GM21526 (cell line): Measurements from ENCODE around the gene CARMIL3.
"Not testable (repeated sequence)": the region's sequence is repeated elsewhere in the genome, so short reads cannot be mapped to it uniquely, and the experiment has no call there.

Source experiments
- ATAC-seq: cut with Tn5 transposase; IDR thresholded peaks from one replicate; pipeline ENCODE4 v1.9.1; 2021; ENCODE audit warnings: moderate library complexity; ENCODE audit not compliant: unreplicated experiment, low FRiP score

CARMIL3 gene

DNA sequence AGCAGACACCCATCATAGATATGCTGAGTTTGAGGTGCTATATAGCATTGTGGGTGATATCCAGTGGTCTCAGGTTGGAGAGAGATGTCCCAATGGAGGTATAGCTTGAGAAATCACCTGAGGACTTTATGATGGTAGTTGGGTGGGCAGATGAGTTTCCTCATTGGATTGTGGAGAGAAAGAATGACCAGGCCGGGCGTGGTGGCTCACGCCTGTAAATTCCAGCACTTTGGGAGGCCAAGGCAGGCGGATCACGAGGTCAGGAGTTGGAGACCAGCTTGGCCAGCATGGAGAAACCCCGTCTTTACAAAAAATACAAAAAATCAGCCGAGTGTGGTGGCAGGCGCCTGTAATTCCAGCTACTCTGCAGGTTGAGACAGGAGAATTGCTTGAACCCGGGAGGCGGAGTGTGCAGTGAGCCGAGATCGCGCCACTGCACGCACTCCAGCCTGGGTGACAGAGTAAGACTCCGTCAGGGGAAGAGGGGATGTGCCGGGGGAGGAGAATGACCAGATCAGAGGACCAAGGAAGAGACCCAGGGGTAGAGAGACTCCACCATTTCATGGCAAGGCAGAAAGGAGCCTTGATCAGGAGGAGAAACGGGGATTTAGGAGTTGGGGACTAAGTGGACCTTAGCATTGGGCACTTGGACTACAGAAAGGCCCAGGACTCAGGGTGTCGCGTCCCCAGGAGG lies 41.5 kb downstream of the CARMIL3 start:
- no peak for ATAC-seq

DNA sequence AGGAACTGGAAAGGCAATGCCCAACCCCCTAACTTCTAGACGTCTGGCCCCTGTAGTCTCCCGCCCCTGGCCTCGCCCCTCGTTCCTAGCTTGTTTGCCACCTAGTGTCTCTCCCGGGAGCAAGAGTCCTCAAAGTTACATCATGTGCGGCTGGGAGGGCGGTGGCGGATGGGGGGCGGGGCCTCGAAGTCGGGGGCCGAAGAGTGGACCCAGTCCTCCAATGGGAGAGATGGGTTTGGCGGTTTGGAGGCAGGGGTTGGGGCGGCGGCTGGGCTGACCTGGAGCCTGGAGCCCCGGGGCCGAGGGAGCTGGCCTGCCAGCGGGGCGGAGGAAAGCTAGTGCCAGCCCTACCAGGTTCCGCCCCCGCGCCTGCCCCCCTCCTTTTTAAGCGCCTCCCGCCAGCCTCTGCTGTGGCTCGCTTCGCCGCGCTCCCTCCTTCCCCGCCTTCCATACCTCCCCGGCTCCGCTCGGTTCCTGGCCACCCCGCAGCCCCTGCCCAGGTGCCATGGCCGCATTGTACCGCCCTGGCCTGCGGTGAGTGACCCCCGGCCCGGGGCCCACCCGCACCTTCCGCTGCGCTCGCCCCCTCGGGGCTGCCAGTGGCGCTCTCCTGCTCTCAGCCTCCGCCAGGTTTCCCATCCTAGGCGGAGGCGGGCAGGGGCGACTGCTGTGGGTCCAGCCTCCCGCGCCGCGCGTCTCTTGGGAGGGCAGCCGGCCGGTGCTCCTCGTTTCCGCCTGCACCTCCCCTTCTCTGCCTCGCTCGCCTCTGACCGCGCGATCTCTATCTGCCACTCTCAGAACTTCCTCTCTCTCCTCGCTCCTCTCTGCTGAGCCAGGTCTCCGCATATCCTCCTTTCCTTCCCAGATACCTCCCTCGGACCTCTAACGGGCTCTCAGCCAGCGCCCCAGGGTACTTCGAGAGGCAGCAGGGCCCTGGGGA lies 42.4 kb downstream of the CARMIL3 start, which contains the start of gene PCK2:
Gene PCK2 (plus strand): TSS at position 411 of the 940 bp plus-strand sequence. CDS start 95 bp downstream, at position 506.
- peak; percentile 44 for ATAC-seq

DNA sequence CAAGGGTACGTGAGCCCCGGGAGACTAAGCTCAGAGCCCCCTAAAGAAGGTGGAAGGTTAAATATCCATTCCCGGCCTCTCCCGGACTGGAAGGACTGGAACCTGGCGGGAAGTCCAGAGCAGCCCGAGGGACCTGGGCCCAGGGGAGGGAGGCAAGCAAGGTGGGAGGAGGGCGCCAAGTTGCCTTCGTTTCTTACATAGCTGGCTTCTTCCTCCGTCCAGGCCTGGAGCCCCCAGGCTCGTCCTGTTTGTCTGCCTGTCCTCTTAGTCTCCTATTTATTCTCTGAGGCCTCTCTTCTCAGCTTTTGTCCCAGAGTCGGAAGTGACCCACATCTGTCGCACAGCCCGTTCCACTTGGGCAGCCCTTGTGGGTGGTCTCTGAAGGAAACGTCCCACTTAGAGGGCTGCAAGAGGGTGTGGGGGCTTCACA lies 43.0 kb downstream of the CARMIL3 start:
- ATAC-seq = no peak

DNA sequence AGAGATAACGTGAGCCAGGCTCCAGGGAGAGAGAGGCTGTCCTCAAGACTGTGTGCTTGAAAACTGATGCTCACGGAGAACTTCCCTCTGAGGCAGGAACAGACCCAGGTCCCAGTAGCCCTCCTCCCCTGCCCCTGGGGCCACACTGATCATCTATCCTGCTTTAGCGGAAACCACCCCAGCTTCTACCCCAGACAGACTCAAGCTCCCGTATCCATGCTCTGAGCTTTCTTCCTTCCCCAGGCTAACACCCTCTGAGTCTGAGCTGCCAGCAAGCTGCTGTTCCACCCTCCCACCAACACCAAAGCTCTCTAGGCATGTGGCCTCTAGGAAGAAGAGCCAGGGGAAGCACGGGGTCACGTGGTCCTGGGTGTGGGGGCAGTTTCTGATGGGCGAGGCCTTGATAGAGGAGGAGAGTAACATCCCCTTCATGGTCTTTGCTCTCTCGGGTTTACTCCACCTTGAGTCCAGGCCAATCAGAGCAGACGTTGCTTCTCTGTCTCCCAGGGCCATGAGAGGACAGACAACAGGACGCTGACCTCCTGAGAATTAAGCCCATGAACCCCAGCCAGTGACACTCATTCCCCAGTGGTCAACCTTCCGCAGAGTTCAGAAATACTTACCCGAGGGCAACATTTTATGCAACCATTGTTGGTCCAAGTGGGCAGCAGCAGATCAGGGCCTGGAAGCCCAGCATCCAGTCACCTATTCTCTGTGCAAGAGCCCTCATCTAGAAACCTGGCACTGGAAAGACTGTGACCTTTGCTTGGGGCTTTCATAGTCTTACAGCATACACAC lies 43.7 kb downstream of the CARMIL3 start:
- ATAC-seq = peak; percentile 45

DNA sequence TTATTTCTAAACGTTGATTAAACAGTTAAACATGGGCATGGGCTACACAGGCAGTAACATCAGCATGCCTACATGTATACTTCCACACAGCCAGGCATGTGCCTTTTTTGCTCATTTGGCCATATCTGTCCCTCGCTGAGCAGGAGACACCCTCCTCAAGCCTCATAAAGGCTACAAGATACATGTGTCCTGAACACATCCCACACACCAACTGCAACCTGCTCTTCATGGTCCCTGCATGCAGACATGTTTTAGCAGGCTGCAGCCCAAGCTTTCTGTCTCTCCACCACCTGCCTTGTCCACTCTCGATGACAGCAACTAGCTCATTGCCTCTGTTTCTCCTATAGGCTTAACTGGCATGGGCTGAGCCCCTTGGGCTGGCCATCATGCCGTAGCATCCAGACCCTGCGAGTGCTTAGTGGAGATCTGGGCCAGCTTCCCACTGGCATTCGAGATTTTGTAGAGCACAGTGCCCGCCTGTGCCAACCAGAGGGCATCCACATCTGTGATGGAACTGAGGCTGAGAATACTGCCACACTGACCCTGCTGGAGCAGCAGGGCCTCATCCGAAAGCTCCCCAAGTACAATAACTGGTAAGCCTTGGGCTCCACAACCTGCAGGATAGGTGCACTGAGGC lies 44.9 kb downstream of the CARMIL3 start:
- ATAC-seq = no peak

DNA sequence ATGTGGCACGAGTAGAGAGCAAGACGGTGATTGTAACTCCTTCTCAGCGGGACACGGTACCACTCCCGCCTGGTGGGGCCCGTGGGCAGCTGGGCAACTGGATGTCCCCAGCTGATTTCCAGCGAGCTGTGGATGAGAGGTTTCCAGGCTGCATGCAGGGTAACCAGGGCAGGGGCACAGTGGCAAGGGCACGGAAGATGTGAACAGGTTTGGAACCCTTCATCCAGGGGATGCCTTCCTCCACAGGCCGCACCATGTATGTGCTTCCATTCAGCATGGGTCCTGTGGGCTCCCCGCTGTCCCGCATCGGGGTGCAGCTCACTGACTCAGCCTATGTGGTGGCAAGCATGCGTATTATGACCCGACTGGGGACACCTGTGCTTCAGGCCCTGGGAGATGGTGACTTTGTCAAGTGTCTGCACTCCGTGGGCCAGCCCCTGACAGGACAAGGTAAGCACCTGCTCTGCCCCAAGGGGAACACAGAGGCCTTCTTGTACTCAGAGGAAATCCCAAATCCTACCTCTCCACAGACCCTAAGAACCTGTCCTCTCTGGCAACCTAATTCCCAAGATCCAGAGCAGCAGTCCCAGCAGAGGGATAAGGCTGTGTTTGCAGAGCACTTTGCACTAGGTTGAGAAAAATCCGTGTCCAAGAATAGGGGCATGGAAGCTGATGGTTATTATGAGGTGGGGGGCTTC lies 46.6 kb downstream of the CARMIL3 start:
- no peak for ATAC-seq

DNA sequence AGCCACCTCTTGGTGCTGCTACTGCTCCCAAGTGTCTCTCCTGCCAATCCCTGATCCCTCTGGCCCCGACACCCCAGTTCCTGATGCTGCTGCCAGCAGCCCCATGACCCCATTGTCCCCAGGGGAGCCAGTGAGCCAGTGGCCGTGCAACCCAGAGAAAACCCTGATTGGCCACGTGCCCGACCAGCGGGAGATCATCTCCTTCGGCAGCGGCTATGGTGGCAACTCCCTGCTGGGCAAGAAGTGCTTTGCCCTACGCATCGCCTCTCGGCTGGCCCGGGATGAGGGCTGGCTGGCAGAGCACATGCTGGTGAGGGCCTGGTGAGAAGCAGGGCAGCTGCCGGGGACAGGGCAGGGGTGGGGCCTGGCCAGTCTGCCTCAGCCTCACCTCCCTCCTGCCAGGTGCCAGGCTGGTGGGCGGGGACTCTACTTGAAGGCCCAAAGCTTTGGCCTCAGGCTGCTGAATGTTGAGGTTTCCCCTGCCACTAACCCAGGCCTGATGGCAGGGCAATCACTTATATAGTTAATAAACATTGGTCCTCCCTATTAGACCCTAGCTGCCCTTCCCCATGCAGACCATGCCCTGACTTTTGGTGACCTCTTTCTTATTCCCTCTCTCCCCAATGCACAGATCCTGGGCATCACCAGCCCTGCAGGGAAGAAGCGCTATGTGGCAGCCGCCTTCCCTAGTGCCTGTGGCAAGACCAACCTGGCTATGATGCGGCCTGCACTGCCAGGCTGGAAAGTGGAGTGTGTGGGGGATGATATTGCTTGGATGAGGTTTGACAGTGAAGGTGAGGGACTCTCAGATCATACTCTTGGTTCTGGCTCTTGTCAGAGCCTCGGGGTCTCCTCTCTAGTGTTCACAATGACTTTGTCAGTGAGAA lies 47.4 kb downstream of the CARMIL3 start:
- ATAC-seq = no peak

DNA sequence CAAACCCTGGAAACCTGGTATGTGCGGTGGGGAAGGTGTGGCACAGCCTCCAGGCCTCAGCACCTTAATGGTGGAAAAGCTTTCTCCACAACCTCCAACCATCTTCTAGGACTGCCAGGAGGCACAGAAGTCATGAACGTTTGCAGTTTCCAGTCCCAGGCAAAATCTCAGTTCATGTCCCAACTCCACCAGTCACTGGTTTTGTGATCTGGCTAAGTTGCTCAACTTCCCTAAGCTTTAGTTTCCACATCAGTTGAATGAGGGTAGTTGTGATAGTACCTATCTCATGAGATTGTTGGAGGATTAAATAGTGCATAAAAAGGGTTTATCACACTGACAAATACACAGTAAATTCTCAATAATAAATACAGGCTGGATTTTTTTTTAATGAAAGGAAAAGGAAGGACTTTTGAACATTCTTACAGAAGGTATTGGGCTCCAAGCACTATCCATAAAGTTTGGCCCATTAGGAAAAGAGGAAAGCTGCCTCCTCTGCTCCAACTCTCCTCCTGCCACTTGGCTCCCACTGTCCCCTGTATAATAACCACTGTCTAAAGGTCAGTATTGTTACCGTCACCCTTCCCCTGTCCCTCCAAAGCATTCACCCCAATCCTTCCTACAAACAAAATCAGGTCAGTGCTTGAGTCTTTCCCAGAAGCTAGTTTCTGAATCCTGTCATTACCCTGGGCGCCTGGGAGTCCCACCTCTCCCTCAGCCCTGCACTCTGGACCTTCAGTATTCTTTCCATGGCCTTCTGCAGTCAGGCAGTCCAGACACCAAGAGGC lies 48.6 kb downstream of the CARMIL3 start:
- no peak for ATAC-seq

DNA sequence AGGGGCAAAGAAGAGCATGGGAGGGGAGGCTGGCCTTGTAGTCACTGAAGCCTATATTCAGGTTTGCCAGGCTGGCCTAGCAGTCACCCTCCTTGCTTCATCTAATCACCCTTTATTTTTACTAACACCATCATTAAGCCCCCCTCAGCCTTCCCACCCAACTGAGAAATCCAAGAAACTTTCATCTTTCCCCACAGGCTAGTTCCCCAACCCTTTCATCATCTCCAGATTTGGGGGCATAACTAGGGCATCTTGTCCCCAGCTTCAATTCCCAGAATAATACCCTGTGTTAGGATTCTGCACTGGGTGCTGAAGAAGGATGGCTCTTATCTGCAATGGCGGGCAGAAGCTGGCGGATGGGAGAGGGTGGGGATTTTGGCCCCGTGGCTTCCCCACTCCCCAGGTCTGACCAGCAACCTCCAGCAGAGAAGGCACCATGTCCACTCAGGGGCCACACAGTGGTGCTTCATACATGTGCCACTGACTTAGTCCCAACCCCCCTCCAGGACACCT lies 49.2 kb downstream of the CARMIL3 start:
- no peak for ATAC-seq

DNA sequence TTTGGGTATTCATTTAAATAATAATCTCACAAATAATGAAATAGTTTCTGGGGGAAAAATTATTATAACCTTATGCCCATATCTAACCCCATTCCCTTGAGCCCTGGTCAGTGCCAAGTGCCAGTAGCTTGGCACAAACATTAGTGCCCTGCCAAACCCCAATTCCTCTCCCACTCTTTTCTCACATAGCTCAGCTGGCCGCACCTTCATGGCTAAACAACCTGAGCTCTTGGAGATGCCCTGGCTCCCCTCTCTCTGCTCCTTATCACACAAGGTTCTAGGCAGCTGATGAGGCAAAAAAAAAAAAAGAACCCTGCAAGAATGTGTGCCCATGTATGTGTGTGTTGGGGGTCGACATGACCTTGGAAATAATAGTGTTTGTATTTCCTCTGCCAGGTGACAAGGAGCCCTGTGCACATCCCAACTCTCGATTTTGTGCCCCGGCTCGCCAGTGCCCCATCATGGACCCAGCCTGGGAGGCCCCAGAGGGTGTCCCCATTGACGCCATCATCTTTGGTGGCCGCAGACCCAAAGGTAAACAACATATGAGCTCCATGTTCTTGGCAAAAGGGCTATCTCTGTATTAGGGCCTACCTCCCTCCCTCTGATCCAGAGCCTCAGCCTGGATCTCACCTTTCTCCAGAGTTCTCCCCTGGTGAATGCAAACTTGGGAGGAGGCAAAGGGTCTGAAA lies 50.7 kb downstream of the CARMIL3 start:
- no peak for ATAC-seq

DNA sequence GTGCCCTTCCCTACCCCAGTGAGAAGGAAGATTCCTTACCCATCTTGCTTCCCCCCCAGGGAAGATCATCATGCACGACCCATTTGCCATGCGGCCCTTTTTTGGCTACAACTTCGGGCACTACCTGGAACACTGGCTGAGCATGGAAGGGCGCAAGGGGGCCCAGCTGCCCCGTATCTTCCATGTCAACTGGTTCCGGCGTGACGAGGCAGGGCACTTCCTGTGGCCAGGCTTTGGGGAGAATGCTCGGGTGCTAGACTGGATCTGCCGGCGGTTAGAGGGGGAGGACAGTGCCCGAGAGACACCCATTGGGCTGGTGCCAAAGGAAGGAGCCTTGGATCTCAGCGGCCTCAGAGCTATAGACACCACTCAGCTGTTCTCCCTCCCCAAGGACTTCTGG lies 51.6 kb downstream of the CARMIL3 start:
- no peak for ATAC-seq

DNA sequence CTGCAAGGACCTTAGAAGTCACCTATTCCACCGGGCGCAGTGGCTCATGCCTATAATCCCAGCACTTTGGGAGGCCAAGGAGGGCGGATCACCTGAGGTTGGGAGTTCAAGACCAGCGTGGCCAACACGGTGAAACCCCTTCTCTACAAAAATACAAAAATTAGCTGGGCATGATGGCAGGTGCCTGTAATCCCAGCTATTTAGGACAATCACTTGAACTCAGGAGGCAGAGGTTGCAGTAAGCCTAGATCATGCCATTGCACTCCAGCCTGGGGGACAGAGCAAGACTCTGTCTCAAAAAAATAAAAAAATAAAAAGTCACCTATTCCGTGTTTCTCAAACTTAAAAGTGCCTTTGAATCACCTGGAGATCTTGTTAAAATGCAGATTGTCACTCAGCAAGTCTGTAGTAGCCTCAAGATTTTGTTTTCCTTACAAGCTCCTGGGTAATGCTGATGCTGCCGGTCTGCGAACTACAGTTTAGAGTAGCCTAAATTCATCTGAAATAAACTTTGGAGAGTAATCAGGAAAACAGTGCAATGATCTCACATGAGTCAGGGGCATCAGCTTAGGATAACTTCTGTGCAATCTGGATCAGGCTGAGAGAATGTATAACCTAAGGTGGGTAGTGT lies 53.9 kb downstream of the CARMIL3 start:
- ATAC-seq = not testable (repeated sequence)

DNA sequence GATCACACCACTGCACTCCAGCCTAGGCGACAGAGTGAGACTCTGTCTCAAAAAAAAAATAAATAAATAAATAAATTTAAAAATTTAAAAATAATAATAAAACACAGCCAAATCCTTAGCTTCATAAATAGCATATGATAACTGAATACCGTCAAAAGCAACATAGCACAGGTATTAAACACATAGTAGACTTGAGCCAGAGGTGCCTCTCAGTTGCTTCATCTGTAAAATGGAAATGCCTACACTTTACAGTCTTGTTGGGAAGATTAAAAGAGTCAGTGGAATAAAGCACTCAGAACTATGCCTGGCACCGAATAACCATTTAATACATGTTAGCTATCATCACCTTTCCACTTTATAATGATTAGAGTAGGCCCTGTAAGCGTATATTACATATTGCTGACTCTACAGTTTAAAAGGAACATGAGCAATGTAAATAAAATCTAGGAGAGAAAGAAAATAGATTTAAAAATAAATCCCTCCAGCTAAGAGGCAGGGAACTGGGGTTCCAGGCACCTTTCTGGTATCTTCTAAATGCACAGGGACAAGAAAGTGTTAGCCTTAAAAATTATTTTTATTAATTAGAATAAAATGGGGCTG lies 55.0 kb downstream of the CARMIL3 start:
- no peak for ATAC-seq

DNA sequence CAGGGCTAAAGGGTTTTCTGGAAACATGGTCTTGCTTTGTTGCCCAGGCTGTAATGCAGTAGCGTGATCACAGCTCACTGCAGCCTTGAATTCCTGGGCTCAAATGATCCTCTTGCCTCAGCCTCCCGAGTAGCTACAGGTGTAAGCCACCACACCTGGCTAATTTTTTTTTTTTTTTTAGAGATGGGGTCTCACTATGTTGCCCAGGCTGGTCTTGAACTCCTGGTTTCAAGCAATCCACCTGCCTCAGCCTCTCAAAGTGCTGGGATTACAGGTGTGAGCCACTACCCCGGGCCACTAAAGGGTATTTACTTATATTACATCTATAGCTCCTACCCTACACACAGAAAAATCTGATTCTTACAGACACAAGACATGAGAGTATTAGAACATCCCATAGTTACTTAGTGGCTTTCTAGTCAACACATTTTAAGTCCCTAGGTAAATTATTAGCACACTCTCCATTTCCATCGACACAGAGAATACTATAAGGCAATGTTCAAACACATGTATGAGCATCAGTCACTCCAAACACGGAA lies 56.6 kb downstream of the CARMIL3 start:
- ATAC-seq = no peak

DNA sequence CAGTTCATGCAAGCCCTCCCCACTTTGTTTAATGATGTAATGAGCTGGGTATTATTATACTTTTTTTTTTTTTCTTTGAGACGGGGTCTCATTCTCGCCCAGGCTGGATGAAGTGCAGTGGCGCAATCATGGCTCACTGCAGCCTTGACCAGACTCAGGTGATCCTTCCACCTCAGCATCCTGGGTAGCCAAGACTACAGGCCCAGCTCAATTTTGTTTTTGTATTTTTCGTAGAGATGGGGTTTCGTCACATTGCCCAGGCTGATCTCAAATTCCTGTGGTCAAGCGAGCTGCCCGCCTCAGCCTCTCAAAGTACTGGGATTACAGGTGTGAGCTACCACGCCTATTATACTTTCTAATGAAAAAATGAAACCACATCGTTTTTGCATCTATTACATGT lies 58.3 kb downstream of the CARMIL3 start:
- ATAC-seq = no peak

DNA sequence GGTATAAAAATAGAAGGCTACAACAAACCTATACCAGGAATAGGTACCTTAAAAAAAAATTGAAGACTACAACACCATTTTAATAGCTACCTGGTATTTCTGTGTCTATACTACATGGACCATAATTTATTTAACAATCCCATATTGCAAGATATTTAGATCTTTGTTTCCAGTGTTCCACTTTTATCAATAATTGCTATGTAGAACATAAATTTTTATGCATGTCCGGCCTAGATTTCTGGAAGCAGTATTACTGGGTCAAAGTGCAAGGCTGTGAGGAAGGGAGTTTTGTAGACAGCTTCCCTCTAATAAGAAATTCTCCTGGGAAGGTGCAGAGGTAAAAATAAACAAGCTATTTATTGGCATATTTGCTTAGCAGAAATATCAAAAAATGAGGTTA lies 58.7 kb downstream of the CARMIL3 start:
- ATAC-seq = no peak
